ENCODE results near the gene MORC2.

Gene MORC2

DNA sequence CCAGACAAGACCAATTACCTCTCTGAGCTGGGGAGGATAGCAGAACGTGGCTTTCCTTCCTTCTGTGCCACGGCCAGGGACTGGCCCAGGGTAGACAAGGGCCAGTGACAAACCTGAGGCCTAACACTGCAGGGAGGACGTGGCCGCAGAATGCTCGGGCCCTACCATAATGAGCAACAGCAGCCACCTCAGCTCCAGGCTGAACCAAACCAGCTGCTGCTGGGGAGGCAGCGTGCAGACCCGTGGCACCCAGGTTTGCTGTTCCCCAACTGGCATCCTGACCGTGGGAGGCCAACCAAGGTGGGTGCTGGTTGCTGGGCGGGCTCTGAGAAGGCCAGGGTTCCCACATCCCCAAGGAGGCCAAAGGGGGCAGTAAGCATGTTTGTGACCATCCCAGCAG is 83.0 kb downstream of the MORC2 start:
- no peak for DNase-seq

GRCh38 chr22:30885001-30885366 is 83.6 kb downstream of the MORC2 start:
- no peak for DNase-seq

GRCh38 chr22:30884211-30885000 is 84.2 kb downstream of the MORC2 start:
- no peak for DNase-seq

DNA sequence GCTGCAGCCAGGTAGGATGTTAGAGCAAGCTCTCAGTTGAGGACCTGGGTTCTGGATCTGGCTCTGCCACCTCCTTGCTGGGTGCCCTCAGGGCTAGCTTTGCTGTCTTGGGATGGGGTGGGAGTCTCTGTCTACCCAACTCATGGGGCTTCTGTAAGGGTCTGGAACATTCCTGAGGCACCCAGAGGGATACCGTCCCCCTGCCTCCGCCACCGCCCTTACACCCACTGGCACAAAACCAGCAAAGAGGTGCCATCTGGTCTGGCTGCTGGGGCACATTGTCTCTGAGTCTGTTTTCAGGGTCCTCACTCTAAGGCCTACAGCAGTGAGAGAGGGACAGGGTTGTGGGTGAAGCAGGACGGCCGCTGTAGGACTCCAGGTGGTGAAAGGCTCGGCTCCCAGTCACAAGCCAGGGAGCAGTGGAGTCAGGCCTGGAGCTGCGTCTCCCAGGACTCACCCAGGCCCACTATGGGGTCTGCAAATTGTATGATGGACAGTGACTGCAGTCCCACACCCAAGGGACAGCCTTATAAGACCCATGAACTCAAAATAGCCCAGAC is 84.9 kb downstream of the MORC2 start:
- DNase-seq: no peak

DNA sequence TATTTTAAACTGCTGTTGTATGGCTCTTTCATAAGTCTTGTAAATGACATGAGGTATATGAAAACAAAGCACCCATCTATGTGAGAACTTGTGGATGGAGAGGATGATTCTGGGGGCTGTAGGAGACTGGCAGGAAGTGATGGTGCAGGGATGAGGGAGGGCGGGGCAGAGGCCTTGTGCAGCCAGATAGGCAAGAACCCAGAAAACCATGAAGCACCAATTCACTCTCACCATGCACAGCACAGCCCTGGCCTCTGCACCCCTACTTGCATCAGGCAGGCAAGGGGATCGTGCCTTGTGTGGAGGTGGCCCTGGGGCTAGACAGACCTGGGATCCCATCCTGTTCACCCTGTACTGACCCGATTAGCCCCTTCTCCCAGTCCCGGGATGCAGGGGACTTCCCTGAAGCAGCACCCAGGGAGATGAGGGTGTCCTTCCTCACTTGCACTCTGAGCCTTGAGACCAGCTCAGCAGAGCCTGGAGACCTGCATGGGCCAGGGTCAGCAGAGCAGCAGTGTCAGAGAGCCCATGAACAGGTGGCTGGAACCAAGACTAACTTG is 85.5 kb downstream of the MORC2 start:
- no peak for DNase-seq

GRCh38 chr22:30882184-30882717 is 86.3 kb downstream of the MORC2 start:
- DNase-seq: no peak

DNA sequence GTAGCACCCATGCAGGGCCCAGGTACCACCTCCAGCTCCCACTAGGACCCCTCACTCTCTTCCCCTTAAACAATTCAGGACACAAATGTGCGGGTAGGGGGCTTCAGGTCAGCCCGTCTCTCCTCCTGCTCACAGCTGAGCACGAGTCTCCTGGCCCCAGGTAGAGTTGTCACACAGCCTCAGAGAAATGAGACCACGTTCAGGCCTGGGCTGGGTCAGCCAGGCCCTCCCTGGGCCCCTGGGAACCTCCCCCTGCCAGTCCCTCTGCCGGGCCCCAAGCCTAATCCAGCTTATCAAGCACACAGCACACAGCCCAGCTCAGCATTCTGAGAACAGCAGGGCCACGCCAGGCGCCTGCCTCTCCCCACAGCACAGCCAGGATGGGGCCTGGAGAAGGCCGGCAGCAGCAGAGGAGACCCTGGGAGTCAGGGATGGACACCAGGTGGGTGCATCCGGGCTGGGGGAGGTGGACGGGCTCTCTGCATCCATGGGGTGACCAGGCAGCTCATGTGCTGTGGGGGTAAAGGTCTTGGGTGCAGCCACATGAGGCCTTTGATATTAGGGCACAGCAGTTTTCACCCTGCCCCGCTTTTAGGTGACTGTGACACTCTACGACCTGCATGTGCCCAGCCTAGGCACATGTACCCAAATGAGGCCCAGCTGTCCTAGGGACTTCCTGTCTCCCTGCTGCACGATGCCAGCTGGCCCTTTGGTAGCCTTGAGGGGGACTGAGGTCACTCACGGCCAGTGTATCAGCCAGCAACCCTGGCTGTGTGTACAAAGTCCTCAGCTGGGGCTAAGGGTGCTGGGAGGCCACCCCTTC is 87.0 kb downstream of the MORC2 start:
- no peak for DNase-seq

DNA sequence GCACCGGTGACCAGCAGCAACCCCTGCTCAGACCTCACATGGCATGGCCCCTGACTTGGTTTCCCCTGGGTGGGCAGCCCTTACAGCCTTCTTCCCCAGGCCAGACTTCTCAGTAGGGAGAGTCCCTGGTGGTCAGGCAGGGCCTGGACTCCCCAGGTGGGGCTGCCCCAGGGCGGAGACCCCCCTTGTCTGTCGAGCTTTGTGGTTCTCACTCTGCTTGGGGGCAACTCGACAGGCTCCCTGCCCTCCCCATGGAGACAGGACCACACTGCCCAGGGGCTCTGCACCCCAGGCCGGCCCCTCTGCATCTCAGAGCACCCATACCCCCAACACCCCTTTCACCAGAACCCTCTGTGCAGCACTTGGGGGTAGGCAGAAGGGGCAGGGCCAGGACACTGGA is 87.7 kb downstream of the MORC2 start:
- no peak for DNase-seq

DNA sequence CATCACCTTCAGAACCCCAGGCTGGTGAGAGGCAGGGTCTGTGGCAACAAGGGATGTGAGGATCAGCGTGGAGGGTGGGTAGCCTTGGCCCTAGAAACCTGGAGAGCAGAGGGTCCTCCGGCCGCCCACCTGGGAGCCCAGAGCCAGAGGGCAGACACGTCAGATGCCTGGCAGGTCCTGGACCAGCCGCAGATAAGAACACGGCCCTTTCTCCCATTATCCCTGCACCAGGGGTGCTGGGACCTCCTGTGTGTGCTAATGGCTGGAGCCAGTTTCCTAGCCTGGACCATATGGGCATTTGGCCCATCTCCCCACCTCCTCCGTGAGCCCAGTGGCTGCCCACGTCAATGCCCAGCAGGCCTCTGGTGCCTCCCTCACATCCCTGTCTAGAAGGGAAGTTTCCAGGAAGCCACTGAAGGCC is 88.4 kb downstream of the MORC2 start:
- DNase-seq: peak in 1 of 14 donors; percentile 57

DNA sequence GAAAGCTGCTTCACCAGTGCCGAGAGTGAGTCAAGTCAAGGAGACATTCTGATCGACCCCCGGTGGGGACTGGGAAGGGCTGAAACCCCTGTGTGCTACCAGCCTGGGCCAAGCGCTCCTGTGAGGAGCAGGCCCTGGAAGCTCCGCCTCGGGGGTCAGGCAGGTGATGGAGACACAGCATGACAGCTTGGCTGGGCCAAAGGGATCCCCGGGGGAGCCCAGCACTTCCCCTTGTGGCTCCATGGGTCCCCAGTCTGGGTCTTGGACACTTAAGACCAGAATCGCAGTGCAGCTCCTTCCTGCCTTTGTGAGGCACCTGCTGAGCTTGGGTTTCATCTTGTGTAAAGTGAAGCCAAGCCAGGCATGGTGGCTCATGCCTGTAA is 89.2 kb downstream of the MORC2 start:
- no peak for DNase-seq

DNA sequence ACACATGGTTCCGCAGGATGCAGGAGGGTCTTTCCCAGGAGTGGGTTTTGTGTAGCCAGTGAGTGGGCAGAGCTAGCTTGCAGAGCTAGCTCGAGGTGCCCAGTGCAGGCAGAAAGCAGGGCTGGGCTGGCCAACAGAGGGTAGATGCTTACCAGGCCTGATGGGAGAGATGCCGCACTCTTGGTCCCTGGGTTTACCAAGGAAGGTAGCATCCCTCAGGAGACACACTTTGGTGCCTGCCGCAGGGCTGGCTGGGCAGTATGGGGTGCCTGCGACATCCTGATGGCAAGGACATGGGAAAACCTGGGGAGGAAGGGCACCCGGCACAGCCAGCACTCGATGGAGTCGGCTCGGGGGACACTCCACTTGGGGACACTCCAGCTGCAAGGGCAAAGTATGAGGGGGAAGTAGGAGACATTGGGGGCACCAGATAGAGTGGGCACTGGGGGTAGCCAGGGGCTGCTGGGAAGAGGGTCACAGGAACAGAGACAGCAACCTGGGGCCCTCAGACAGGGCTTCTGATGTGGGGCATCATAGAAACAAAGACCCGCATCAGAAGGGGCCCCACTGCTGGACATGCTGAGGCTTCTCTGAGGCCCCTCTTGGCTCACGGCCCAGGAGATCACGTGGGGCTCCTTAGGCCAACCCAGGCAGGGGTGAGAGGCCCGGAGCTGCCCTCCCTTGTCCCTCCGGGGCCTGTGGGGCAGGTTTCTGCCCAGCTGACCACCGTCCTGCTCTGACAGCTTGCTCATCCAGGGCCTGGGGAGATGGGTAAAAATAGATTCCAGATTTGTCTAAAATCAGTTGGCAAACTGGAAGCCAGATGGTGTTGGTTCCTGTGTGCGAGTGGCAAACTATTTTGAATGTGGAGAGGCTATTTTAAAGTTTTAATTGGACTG is 89.8 kb downstream of the MORC2 start:
- DNase-seq: peak in 1 of 14 donors; percentile 86

GRCh38 chr22:30877662-30878515 is 90.7 kb downstream of the MORC2 start:
- peak in 6 of 14 donors; percentile 5 to 51 (median 26) for DNase-seq

GRCh38 chr22:30876915-30877553 is 91.5 kb downstream of the MORC2 start:
- DNase-seq: peak in 5 of 14 donors; percentile 6 to 86 (median 35)

GRCh38 chr22:30876221-30876751 is 92.3 kb downstream of the MORC2 start:
- no peak for DNase-seq

DNA sequence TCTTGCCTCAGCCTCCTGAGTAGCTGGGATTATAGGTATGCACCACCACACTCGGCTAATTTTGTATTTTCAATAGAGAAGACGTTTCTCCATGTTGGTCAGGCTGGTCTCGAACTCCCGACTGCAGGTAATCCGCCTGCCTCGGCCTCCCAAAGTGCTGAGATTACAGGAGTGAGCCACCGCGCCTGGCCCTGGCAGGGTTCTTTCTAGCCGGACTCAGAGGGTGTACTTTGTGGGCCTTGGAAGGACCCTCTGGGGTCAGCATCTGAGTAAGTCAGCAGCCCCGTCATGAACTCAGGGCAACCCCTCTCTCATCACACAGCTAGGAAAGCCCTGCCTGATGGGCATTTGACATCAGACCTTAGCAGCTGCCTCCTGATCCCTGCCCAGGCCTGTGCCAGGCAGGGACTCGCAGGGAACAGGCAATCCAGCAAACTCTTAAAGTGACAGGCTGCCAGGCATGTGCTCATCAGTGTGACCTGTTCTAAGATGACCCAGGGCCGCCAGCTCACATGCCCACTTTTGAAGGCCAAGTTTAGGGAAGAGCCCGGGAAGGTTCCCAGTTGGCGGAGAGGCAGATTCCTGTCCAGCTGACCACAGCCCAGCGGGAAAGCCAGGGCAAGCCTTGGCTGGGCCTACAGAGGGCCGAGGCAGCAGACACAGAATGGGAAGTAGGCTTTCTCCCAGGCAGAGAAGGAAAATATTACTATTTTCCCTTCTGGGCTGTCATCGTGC is 92.9 kb downstream of the MORC2 start:
- peak in 10 of 14 donors; percentile 31 to 87 (median 50) for DNase-seq
